PC-3 (cell line): ENCODE measurements around the gene TEX51.

Experiments
- EZH2 ChIP-seq: fragments of 300-600 bp; sonication (generic); IDR thresholded peaks from one replicate; pipeline ENCODE4 v1.6.1; 2017; ENCODE audit warnings: antibody characterized with exemption, mild to moderate bottlenecking, low read length; ENCODE audit not compliant: unreplicated experiment
- TF ChIP-seq, protein P1 (sequence below): fragments of 300-600 bp; sonication (generic); conservative IDR thresholded peaks from 2 replicates; pipeline ENCODE4 v1.5.1; 2017; ENCODE audit warnings: antibody characterized with exemption, low read depth, mild to moderate bottlenecking, low read length

DNA sequence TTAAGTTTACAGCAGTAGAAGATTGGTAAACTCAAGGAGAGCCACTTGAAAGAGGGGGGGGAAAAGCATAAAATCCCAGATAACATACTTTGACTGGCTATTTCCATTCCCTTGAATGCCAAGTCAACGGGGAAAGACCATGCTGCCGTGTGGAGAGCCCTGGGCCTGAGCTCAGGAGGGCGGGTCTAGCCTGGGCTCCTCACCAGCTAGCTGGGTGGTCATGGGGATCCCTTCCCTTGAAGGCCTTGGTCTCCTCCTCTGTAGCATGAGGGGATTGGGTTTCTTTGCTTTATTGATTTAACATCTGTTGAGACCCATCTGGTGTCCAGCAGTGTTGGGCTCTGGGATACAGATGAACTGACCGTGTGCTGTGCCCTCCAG, 35.0 kb downstream of the TEX51 start:
- TF ChIP-seq, protein P1, sequence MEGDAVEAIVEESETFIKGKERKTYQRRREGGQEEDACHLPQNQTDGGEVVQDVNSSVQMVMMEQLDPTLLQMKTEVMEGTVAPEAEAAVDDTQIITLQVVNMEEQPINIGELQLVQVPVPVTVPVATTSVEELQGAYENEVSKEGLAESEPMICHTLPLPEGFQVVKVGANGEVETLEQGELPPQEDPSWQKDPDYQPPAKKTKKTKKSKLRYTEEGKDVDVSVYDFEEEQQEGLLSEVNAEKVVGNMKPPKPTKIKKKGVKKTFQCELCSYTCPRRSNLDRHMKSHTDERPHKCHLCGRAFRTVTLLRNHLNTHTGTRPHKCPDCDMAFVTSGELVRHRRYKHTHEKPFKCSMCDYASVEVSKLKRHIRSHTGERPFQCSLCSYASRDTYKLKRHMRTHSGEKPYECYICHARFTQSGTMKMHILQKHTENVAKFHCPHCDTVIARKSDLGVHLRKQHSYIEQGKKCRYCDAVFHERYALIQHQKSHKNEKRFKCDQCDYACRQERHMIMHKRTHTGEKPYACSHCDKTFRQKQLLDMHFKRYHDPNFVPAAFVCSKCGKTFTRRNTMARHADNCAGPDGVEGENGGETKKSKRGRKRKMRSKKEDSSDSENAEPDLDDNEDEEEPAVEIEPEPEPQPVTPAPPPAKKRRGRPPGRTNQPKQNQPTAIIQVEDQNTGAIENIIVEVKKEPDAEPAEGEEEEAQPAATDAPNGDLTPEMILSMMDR, result no peak
- no peak for TF ChIP-seq EZH2
